ENCODE measurements around the gene VSIG10L.

VSIG10L gene

DNA sequence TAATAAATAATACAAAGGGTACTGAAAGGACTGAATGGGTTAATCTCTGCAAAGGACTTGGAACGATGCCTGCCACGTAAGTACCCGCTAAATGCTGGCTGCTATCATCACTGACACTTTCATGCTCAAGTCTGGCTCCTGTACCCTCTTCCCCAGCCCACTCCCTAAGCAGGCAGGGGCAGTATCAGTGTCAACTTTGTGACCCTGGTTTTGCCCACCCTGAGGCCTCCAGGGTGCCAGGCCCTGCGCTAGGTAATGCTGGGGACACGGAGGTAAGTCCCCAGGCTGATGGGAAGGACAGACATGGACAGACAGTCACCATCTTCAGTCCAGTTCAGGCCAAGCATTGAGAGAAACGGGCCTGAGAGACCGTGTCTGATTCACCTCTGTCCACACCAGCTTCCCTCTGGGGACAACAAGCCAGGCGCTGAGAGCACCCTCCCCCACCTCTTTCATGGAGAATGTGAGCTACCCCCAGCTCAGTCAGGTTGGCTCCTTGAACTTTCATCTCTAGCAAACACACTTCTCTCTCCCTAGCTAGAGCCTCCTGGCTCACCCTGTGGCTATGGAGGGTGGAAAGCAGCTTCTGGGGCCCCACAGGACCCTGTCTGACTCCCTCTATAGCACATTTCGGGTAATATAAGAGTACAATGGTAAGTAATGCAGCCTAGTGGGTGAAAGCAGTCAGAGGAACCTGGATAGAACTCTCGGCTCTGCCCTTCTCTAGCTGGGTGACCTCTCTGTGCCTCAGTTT lies 23.4 kb upstream of the VSIG10L start:
- peak; percentile 22 to 32 for DNase-seq

DNA sequence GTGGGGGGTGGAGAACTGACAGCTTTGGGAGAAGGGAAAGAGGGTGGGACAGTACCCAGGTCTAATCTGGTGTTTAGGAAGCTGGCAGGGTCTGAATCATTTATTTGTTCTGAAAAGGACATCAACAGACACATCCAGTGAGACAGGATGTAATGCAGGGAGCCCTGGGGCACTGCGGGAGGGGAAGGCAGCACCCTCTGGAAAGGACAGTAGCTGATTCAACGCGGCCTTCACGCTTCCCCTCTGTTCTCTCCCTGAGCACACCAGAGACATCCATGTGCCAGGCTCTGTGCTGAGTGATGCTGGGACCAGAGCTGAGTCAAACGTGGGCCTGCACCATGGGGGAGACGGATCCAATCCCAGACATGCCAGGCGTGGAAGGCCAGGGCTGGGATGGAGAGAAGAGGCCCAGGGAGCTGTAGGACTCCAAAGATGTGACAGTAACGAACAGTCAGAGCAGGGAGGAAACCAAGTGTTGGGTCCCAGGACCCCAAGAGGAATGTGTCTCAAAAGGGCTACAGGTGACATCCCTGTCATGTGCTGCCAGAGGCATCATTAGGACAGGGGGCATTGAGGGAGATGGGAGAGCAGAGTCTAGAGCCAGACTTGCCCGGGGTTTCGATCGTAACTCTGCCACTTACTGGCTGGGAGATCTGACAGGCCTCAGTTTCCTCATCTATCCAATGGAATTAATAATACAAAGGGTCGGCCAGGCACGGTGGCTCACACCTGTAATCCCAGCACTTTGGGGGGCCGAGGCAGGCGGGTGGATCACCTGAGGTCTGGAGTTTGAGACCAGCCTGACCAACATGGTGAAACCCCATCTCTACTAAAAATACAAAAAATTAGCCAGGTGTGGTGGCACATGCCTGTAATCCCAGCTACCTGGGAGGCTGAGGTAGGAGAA lies 22.5 kb upstream of the VSIG10L start:
- DNase-seq: no peak

DNA sequence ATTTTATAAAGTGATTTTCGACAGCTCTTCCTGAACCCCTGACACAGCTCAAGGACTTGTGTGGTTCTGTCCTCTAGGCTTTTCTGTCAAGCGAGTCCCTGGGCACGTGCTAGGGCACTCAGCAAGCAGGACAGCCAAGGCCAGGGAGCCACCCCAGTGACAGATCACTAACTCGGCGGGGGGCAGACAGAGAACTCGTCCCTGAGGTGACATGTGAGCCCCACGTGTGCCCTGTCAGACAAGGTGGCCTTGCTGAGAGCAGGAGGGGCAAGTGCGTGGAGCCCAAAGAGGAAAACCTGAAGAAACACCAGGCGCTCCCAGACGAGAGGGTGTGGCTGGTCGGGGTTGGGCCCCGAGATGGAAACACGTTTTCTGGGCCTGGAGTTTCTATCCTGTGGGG lies 19.3 kb upstream of the VSIG10L start:
- DNase-seq: no peak

DNA sequence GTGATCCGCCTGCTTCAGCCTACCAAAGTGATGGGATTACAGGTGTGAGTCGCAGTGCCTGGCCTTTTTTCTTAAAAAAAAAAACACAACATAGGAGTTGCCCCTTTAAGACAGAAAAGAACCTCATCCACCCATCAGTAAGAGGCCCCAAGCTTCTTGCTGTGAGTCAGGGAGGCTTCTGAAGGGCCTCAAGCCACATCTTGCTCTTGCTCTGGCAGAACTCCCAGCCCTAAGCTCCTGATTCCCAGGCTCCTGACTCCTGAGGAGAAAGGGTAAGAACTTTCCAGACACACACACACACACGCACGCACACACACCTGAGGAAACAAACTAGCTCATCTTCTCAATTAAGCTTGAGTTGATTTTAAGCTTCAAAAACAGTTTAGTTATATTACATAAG lies 17.4 kb upstream of the VSIG10L start:
- DNase-seq: no peak

DNA sequence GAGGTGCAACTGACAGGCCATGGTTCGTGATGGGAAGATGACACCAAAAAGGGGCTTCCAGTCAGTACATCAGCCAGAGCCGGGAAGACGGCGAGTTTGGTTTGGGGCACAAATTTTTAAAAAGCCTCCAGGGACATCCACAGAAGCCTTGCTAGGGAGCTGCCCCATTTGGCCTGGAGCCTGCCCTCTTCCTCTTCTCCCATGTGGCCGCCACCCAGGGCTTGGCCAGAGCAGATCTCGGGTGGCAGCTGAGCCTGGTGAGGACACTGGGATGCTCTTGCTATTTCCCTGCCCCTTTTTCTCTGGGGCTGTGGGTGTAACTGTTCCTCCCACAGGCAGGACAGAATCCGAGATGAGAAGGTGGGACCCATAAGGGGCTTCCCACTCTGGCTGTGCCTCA lies 16.0 kb upstream of the VSIG10L start:
- no peak for DNase-seq

DNA sequence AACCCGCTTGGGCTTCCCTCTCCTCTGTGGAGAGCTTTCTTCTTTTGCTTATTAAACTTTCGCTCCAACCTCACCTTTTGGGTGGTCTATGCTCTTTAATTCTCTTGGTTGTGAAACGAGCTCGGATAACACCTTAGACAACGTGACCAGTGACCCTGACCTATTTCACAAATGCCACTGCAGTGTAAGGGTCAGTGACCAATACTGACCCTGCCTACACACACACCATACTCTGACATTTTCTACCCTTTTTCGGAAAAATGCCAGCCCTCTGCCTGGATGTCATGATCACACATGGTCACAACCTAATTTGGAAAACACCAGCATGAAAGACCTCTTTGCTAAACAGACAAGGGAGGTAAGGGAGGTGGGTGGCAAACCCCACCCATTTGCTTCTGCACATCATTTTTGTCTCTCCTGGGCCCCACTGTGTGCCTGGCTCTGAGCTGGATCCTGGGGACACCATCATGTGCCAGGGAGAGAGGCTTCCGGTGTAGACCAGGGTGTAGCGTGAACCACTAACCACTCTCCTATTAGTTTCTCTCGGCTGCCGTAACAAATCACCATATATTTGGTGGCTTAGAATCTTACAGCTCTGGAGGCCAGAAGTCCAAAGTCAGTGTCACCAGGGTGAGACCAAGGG lies 14.3 kb upstream of the VSIG10L start:
- no peak for DNase-seq

DNA sequence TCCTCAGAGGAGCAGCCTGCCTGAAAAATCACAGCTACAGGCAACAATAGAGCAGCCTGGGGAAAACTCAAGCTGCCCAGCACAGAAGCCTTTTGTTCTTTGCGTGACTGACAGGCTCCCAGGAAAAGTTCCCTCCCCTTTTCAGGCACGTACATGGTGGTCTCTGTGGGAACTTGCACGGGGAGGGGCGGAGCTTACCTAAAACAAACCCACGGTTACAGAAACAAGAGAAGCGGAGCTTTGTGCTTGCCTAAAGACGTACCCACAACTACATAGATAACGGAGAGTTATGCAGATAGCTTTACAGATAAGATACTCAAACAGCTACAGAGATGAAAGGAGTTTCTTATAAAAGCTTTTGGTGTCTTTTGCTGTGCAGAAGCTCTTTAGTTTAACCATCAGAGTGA lies 12.8 kb upstream of the VSIG10L start:
- no peak for DNase-seq

DNA sequence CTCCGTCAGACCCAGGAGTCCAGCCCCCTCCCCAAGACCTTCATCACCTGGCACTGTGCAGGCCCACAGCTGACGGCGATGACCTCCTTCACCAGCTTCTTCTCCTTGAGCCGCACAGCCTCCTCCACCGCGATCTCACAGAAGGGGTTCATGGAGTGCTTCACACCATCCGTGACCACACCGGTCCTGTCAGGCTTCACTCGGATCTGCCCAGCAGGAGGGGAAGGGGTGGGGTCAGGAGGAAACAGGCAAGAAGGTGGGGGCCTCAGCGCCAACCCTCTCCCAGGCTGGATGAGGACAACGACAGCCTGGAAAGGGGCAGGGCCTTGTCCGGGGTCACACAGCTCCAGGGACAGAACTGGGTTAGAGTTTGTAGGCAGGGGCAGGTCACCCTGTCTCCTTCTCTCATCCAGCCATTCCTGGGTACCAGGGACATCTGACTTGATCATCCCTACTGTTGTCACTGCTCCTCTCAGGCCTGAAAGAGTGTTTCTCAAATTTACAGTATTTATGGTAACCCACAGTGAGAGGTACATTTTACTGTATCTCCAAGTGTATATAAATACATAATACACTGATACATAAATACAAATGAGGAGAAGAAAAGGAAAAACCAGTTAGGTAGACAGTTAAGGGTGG lies 12.3 kb upstream of the VSIG10L start:
- DNase-seq: no peak

DNA sequence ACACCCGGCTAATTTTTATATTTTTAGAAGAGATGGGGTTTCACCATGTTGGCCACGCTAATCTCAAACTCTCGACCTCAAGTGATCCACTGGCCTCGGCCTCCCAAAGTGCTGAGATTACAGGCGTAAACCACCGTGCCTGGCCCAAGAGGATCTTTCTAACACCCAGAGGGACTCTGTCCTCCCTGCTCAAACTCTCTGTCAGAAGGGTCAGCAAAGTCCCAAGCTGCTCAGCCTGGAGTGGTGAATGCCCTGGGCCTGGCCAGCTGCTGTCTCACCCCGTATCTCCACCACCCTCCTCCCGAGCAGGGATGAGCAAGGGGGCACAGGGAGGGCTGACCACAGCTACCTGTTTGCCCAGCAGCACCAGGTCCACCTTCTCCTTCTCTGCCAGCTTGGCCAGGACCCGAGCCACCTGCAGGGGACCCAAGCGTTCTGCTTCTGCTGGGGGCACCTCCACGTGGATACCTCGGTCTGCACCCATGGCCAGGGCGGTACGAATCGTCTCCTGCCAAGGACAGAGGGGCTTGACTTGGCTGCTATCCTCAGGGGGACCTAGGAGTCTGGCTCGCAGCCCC lies 10.9 kb upstream of the VSIG10L start:
- DNase-seq: no peak

DNA sequence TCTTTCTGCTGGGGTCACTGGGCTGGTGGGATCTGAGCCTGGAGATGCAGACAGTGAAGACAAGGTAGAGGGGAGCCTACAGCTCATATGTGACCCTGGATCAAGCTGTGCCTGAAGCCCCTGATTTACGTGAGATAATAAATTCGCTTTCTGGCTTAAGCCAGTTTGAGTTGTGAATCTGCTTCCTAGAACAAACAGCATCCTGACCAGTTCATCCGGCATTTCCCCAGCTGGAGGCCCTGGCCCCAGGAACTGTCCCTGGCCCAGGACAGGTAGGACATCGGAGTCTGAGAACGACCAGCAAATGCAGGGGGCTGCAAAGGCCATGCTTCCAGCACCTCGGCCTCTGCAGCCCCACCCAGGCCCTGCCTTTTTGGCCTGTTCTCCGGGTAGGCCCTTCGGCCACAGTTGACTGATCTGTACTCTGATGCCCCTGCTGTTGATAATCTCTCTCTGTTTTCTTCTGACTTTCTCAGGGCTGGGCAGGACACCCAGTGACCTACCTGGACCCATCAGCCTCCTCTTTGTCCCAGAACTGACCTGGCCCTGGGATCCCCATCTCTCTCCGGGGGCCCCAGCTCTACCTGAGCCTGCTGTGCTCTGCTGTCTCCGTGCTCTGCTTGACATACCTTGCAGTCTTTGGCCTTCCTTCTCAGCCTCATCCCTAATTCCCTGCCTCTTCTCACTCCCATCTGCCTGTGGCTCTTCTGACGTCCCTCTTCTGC lies 9.5 kb upstream of the VSIG10L start:
- DNase-seq: no peak

DNA sequence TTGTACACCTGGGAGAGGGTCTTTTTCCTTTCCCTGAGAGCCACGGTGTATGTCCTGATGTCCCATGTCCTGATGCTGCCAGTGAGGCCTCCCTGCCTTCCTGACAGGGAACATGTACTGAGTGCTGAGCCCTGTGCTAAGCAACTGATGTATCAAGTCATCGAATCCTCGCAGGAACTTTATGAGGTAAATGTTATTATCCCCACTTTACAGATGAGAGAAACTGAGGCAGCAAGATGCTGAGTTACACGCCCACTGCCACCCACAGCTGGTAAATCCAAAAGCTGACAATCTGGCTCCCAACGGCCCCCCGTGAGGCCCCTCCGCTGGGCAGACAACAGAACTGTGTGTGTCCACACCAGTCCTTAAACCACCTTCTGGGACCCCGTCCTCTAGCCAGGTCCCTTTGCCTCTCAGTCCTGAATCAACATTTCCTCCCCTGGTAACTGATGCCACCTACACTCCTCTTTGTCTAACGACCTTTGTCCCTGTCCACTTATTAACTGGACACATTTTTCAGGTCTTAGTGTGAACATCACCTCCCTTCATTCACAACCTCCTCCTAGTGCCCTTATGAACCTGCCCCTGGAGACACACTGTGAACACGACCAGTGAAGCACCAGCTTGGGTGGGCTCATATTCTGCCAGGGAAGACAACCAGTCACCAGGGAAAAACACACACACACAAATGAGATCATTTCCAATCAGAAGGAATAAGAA lies 5.4 kb upstream of the VSIG10L start:
- no peak for DNase-seq

DNA sequence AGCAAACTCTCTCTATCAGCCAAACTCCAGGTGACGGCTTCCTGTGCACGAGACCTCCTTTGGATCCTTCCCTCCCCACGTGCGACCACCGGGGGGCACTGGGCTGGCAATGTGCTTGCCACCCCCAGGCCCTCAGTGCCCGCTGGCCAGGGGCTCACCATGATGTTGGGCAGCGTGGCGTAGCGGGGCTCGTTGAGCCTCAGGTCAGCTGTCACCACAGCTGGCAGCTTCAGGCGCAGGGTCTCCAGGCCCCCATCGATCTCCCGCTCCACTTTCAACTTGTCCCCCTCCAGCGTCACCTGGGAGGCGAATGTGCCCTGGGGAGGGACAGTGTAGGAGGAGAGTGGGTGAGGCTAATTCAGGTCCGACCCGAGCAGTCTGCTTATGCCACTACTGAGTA lies 4.8 kb upstream of the VSIG10L start:
- no peak for DNase-seq

DNA sequence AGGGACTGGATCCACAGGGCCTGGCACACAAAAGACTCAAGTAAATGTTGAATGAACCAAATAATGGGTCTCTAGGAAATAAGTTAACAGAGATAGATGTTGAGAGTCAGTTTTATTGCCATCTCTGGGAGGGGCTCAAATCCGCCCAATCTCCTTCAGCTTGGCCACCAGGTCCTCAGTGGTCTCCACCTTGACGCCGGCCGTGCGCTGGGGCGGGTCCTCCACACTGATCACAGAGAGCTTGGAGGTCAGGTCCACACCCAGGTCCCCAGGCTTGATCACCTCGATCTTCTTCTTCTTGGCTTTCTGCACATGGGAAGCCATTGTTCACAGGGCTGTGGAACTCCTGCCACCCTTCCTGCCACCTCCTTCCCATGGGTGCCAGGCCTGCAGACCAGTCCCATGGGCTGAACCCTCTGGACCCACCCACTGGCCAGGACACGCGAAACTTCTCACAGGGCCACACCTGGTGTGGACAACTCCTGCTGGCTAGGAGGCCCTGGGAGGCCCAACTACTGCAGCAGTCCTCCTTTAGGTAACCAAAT lies 3.2 kb upstream of the VSIG10L start:
- no peak for DNase-seq

DNA sequence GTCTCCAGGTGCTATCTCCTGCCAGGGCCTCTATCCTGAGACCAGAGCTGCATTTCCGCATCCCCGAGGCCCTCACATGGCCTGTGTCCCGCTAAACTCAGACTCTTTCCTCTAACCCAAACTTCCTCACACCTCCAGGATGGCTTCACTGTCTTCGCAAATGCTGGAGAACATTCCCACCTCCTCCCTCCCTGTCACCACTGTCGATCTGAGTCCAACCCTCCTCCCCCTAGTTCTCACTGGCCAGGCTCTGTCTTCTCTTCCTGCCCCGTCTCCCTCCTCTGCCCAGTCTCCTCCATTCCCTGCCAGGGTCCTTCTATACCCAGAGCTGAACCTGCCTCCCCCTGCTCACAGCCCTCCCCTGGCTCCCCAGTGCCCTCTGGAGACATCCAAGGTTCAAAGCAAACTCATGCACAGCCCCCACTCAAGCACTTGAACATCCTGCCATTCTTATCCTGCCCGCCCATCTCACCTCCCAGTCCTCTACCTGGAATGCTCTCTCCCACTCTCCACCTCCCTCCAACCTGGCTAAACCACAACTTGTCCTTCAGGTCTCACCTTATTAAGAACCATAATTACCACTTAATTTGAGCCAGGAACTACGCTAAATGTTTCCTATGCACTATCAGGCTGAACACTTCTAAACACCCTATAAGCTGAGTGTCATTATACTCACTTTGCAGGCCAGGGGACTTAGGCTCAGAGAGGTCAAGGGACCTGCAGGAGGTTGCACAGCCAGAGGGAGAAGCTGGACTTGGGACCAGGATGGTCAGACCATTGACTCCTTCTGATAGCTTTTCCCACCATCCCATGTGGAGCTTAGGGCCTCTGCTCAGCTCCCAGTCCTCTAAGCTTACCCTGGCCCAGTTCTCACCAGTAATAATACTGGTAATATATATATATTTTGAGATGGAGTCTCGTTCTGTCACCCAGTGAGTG lies 961 bp upstream of the VSIG10L start:
- DNase-seq: no peak

DNA sequence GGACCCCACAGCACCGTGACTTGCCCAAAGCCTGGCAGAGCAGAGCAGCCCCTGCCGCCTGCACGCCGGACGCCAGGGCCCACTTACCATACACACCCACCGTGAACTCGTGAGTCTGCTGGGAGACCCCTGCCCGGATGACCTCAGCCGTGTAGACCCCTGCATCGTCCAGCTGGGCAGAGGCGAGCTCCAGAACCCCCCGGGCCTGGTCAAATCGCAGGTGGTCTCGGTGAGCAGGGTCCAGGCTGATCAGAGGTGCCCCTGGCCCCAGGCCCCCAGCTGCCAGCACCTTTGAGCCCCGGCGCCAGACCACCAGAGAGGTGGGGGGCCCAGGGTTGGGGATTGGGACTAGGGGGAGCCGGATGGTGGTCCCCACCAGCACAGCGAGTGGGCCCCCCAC lies 873 bp downstream of the VSIG10L start:
- DNase-seq: no peak

DNA sequence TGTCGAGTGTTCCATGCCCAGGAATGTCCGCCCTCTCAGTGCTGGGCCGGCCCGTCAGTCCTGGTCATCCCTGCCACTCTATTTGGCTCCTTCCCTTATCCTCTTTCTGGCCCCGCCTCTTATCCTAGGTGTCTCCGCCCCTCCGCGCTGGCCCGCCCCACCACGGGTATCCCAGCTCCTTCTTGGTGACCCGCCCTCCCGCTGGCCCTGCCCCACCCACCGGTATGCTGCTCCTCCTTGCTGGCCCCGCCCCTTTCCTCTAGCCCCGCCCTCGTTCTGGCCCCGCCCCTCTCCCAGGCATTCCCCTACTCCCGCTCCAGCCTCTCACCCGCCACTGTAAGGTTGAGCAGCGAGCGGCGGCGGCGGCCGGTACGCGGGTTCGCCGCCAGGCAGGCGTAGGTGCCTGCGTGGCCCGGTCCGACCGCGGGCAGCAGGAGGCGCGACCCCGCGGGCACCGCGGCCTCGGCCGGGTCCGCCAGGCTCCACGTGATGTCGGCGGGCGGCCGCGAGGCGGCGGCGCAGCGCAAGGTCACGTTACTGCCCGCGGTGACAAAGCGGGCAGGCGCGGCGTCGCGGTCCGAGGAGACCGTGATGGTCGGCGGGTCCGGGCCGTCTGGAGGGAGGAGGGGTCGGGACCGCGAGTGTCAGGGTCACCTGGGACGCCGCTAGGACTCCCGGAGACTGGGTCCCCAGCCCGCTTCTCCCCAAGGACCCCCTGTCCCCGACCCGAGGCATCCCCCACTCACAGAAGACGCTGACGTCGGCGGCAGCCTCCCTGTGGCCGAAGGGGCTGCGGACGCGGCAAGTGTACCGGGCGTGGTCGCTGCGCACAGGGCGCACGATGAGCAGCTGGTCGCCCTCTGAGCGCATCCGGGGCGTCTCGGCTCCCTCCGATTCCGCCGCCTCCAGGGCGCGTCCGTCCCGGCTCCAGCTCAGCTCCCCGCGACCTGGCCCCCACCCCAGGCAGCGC lies 2.0 kb downstream of the VSIG10L start:
- DNase-seq: peak; percentile 58 to 97

DNA sequence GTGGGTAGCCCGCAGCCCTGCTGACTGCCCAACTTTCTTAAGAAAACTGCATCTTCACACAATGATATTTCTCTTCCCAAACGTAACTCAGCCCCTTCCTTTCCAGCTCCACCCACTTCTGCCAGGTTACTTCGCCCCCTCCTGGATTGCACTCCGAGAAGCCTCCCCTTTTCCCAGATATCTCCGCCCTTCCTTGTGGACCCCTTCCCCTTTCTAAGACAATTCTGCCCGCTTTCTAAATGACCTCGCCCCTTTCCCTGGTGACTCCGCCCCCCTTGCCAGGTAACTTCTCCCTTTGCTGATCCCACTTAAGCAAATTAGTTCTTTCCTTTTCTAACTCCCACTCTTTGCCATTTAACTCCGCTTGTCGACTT lies 2.6 kb downstream of the VSIG10L start:
- no peak for DNase-seq

DNA sequence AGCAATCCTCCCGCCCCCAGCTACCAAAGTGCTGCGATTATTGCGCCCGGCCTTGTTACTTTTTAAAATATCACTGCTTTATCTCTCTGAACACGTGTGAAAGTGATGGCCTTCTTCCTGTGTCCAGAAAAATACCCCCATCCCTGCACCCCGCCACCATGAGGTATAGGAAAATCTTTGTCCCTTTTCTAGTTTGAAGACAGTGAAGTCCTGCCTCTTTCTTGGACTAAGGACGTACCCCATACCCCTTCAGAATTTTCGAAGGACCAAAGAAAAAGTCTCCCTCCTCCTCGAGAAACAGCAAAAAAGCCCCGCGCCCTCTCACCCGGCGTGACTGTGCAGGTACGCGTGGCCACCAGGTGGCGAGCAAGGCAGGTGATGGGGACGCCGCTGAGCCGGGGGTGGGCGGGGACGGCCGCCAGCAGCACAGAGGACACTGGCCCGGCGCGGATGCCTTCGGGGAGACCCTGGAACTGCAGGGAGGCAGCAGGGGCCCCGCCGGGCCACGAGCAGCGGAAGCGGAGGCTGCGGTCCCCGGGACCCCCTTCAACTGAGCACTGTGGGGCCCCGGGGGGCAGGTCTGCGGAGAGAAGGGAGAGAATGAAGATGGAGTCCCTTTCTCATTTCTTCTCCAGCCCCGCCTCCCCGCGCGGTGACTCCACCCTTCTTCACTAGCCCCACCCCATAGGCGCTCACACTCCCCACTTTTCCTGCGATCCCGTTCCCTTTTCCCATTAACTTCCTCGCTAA lies 3.2 kb downstream of the VSIG10L start:
- peak; percentile 19 to 92 for DNase-seq

All from bone marrow (tissue), 2 donors.